ENCODE measurements around the gene GNA12. TPM values are rescaled to one million over a fixed set of nuclear protein-coding genes. Genes with fewer than 3 reads are reported as not detected.

GNA12 gene
- total and polyA plus RNA-seq, 10 of the 15 experiments (the other 5 are each of a cell fraction or from before 2014, with no cell fraction given): 1.9 to 51.8 (median 12.6) TPM

DNA sequence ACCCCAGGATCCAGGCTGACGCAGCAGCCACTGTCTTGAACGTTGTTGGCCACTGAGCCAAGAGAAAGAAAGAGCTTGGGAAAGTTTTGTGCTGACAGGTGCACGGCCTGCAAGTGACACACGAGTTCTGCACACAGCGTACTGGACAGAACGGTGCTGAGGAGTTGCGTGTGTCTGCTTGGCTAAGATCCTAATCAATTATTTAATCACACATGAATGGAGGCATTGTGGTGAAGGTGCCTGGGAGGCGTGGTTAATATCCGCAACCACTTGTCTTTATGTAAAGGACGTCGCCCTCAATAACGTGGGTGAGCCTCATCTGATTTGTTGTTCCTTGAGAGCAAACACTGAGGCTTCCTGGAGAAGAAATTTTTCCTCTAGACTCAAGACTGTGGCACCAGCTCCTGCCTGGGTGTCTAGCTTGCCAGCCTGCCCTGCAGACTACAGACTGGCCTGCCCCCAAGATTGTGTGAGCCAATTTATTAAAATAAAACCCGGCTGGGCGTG, 16.6 kb upstream of the GNA12 start:
- TF ChIP-seq JUNB (IDR thresholded peaks at IDR 0.05) (no peak), PAX8 (IDR thresholded peaks at IDR 0.05) (no peak), ZNF274 (IDR thresholded peaks at IDR 0.05; ENCODE audit: insufficient read depth, insufficient read length) (no peak), SPI1 (IDR thresholded peaks at IDR 0.05; ENCODE audit: borderline replicate concordance, insufficient read depth, low read depth, low read length) (no peak), PAX5 (IDR thresholded peaks at IDR 0.05; ENCODE audit: borderline replicate concordance, low read depth, low read length) (no peak), MTA2 (IDR thresholded peaks at IDR 0.05; ENCODE audit: low read depth) (no peak)
- intact Hi-C loops (cut with micrococcal nuclease; ENCODE audit: unreplicated experiment): no loop called here
- Histone ChIP-seq H4K20me1 (ENCODE audit: control insufficient read depth, insufficient read depth) (no peaks in the 10 kb centered on the region), H3K27me3 (replicated peaks in 1 of 2; ENCODE audit: control insufficient read depth in 2 of 2, insufficient read depth in 2 of 2, low read length in 1 of 2) (no peaks in the 10 kb centered on the region), H3K79me2 (ENCODE audit: control insufficient read depth, insufficient read depth, low read length) (no peaks in the 10 kb centered on the region), H3K4me3 (no peak overlapping the region), H3K9ac (ENCODE audit: control insufficient read depth, insufficient read depth, low read length) (no peak overlapping the region), H3K4me1 (ENCODE audit: control insufficient read depth, insufficient read depth, low read length) (peaks cover 24% of the 10 kb centered on the region), H3K9me3 (replicated peaks; ENCODE audit: control insufficient read depth, insufficient read depth, low read length) (no peaks in the 10 kb centered on the region), H3K27ac (ENCODE audit: control insufficient read depth, insufficient read depth) (no peak overlapping the region), H2AFZ (ENCODE audit: control insufficient read depth, low read depth, low read length) (no peak overlapping the region), H3K36me3 (ENCODE audit: control insufficient read depth in 2 of 2, insufficient read depth in 2 of 2, low read length in 1 of 2) (no peaks in the 10 kb centered on the region), H3K4me2 (ENCODE audit: control insufficient read depth, insufficient read depth) (no peak overlapping the region)
- BruUV-seq (replicated peaks): no TSS peak
- FAIRE-seq (no peak), DNase-seq (ENCODE audit: low read depth, low spot score) (no peak), ATAC-seq (no peak)
- RAD21 ChIA-PET (ENCODE audit: unreplicated experiment): no interaction called here
- 91% methylated on average over 14 of the region's 14 CpGs for WGBS (ENCODE audit: insufficient coverage, insufficient replicate concordance, low lambda C conversion rate, missing lambda C conversion rate)
- SMC1A ChIA-PET (ENCODE audit: uncharacterized antibody, unreplicated experiment): no interaction called here
- CTCF ChIA-PET: no interaction called here
- in situ Hi-C loops (cut with MboI): loop anchor here (10.0 kb wide), 1 partner anchor 1034 kb away; no protein-coding TSS in a partner anchor
- POLR2A ChIA-PET: no interaction called here

DNA sequence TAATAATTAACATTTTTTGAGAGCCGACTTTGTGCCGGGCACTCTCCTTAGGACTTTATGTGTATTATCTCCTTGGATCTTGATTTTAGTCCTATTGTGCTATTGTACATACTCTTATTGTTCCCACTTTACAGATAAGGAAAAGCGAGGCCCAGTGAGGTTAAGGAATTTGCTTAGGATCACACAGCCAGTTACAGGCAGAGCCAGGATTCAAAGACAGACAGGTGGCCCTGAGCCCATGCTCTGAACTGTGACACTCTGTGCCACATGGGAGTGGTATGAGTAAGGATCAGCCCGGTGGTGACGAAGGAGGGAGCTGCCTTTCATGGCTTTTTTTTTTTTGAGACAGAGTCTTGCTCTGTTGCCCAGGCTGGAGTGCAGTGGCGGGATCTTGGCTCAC, 15.8 kb upstream of the GNA12 start:
- Histone ChIP-seq H3K27me3 (replicated peaks in 1 of 2; ENCODE audit: control insufficient read depth in 2 of 2, insufficient read depth in 2 of 2, low read length in 1 of 2) (no peaks in the 10 kb centered on the region), H3K36me3 (ENCODE audit: control insufficient read depth in 2 of 2, insufficient read depth in 2 of 2, low read length in 1 of 2) (no peaks in the 10 kb centered on the region), H4K20me1 (ENCODE audit: control insufficient read depth, insufficient read depth) (no peaks in the 10 kb centered on the region), H3K9ac (ENCODE audit: control insufficient read depth, insufficient read depth, low read length) (no peak overlapping the region), H3K9me3 (replicated peaks; ENCODE audit: control insufficient read depth, insufficient read depth, low read length) (no peaks in the 10 kb centered on the region), H3K4me2 (ENCODE audit: control insufficient read depth, insufficient read depth) (no peak overlapping the region), H3K79me2 (ENCODE audit: control insufficient read depth, insufficient read depth, low read length) (no peaks in the 10 kb centered on the region), H3K27ac (ENCODE audit: control insufficient read depth, insufficient read depth) (no peak overlapping the region), H2AFZ (ENCODE audit: control insufficient read depth, low read depth, low read length) (no peak overlapping the region), H3K4me3 (no peak overlapping the region), H3K4me1 (ENCODE audit: control insufficient read depth, insufficient read depth, low read length) (peaks cover 21% of the 10 kb centered on the region)
- BruUV-seq (replicated peaks): no TSS peak
- TF ChIP-seq ZNF207 (IDR thresholded peaks at IDR 0.05; ENCODE audit: borderline replicate concordance) (no peak), SMC3 (IDR thresholded peaks at IDR 0.05; ENCODE audit: borderline replicate concordance, low read length) (no peak)
- TF ChIP-seq, protein P1, sequence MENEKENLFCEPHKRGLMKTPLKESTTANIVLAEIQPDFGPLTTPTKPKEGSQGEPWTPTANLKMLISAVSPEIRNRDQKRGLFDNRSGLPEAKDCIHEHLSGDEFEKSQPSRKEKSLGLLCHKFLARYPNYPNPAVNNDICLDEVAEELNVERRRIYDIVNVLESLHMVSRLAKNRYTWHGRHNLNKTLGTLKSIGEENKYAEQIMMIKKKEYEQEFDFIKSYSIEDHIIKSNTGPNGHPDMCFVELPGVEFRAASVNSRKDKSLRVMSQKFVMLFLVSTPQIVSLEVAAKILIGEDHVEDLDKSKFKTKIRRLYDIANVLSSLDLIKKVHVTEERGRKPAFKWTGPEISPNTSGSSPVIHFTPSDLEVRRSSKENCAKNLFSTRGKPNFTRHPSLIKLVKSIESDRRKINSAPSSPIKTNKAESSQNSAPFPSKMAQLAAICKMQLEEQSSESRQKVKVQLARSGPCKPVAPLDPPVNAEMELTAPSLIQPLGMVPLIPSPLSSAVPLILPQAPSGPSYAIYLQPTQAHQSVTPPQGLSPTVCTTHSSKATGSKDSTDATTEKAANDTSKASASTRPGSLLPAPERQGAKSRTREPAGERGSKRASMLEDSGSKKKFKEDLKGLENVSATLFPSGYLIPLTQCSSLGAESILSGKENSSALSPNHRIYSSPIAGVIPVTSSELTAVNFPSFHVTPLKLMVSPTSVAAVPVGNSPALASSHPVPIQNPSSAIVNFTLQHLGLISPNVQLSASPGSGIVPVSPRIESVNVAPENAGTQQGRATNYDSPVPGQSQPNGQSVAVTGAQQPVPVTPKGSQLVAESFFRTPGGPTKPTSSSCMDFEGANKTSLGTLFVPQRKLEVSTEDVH (IDR thresholded peaks at IDR 0.05; ENCODE audit: low read depth, partially characterized antibody): no peak
- ChIA-PET RAD21 (ENCODE audit: unreplicated experiment) (no interaction called here), SMC1A (ENCODE audit: uncharacterized antibody, unreplicated experiment) (no interaction called here), CTCF (no interaction called here), POLR2A (no interaction called here)
- in situ Hi-C loops (cut with MboI) (loop anchor here (10.0 kb wide), 1 partner anchor 1035 kb away; no protein-coding TSS in a partner anchor), intact Hi-C loops (cut with micrococcal nuclease; ENCODE audit: unreplicated experiment) (no loop called here)
- 55% methylated on average over 6 of the region's 6 CpGs for WGBS (ENCODE audit: insufficient coverage, insufficient replicate concordance, low lambda C conversion rate, missing lambda C conversion rate)
- ATAC-seq: no peak
- no peak for DNase-seq (ENCODE audit: low read depth, low spot score)
- no peak for FAIRE-seq
